Endothelial cell of umbilical vein (primary cell): Measurements from ENCODE around the gene CEACAM7. TPM values are rescaled to one million over a fixed set of nuclear protein-coding genes. Genes with fewer than 3 reads are reported as not detected.

Experiments
- BruUV-seq: library from RNA; stranded (reverse); fragments of 400-500 nt; replicated peaks from 2 replicates; lab custom pipeline; 2021; lab: Mats Ljungman, UMichigan
- CTCF ChIA-PET: fragments of 300-600, 350-600 bp; sonication (Branson Sonifier 250); formaldehyde crosslinking; loops from one replicate; lab custom pipeline; 2021; ENCODE audit warnings: antibody characterized with exemption, inconsistent platforms; lab: Charles Lee
- POLR2A ChIA-PET: fragments of 300-600, 350-600 bp; sonication (Branson Sonifier 250); formaldehyde crosslinking; loops from one replicate; lab custom pipeline; 2021; ENCODE audit warnings: antibody characterized with exemption, inconsistent platforms; lab: Charles Lee
- DNase-seq: peaks from one replicate; pipeline ENCODE4 v3.0.0-alpha.2; 2011; ENCODE audit warnings: low read depth, low spot score
- FAIRE-seq: peaks from 2 replicates; lab custom pipeline; 2011; peaks lifted over from hg19 to GRCh38; lab: Jason Lieb, UNC
- H2AFZ ChIP-seq: 2 replicates; pipeline ENCODE4 v1.6.0; 2012; ENCODE audit warnings: low read depth, low read length, control low read depth, inconsistent platforms
- H3K27ac ChIP-seq: 2 replicates; pipeline ENCODE4 v1.5.1; 2011; ENCODE audit warnings: low read depth, mild to moderate bottlenecking, control low read depth, low read length, moderate library complexity; ENCODE audit not compliant: insufficient read depth
- H3K27me3 ChIP-seq, 2 experiments: 2 replicates each; pipeline versions ENCODE4 v1.6.0 to v1.6.1; 2011; ENCODE audit warnings: low read length in 2 of 2, mixed read lengths in 1 of 2; ENCODE audit not compliant: control insufficient read depth in 2 of 2, insufficient read depth in 2 of 2
- H3K36me3 ChIP-seq, 2 experiments: 2 replicates in 1 of 2; 3 replicates in 1 of 2; pipeline ENCODE4 v1.5.1; 2011; ENCODE audit warnings: low read length in 2 of 2, mild to moderate bottlenecking in 1 of 2, moderate library complexity in 1 of 2; ENCODE audit not compliant: control insufficient read depth in 2 of 2, insufficient read depth in 2 of 2; ENCODE audit errors: extremely low read depth in 1 of 2
- H3K4me1 ChIP-seq: 3 replicates; pipeline ENCODE4 v1.5.1; 2011; ENCODE audit warnings: mild to moderate bottlenecking, low read length; ENCODE audit not compliant: control insufficient read depth, insufficient read depth; ENCODE audit errors: extremely low read depth
- H3K4me2 ChIP-seq: 2 replicates; pipeline ENCODE4 v1.6.1; 2011; ENCODE audit warnings: low read length, control low read depth, mixed read lengths; ENCODE audit not compliant: insufficient read depth
- H3K4me3 ChIP-seq, 3 experiments: fragments of 200-600 bp in 1 of 3; sonication (generic), shearing (Covaris generic) in 1 of 3; replicated peaks in 1 of 3; 2 replicates each; pipeline ENCODE4 v1.5.1; 2011 to 2016; ENCODE audit warnings: control low read depth in 3 of 3, low read length in 3 of 3, mild to moderate bottlenecking in 2 of 3, inconsistent platforms in 1 of 3, low read depth in 1 of 3, moderate library complexity in 1 of 3; ENCODE audit not compliant: insufficient read depth in 1 of 3
- H3K79me2 ChIP-seq: 2 replicates; pipeline ENCODE4 v1.6.0; 2012; ENCODE audit warnings: low read length, inconsistent platforms; ENCODE audit not compliant: control insufficient read depth, insufficient read depth
- H3K9ac ChIP-seq: replicated peaks from 2 replicates; pipeline ENCODE3; 2011; ENCODE audit warnings: low read length, control low read depth; ENCODE audit not compliant: insufficient read depth; ENCODE audit errors: extremely low read depth
- H3K9me1 ChIP-seq: replicated peaks from 3 replicates; pipeline ENCODE4 v1.6.0; 2011; ENCODE audit warnings: mild to moderate bottlenecking, low read length; ENCODE audit not compliant: control insufficient read depth, insufficient read depth; ENCODE audit errors: extremely low read depth
- H3K9me3 ChIP-seq: replicated peaks from 2 replicates; pipeline ENCODE4 v1.5.1; 2012; ENCODE audit warnings: low read length, inconsistent platforms; ENCODE audit not compliant: control insufficient read depth, insufficient read depth
- H4K20me1 ChIP-seq: replicated peaks from 2 replicates; pipeline ENCODE3; 2011; ENCODE audit warnings: mild to moderate bottlenecking, low read length; ENCODE audit not compliant: control insufficient read depth, insufficient read depth; ENCODE audit errors: extremely low read depth
- EZH2 ChIP-seq: IDR thresholded peaks from 2 replicates; pipeline ENCODE4 v1.6.1; 2012; ENCODE audit warnings: borderline replicate concordance, low read depth, mild to moderate bottlenecking, moderate library complexity, low read length, inconsistent platforms; ENCODE audit not compliant: severe bottlenecking
- FOS ChIP-seq: IDR thresholded peaks from 2 replicates; pipeline ENCODE4 v1.6.1; 2011; ENCODE audit warnings: mild to moderate bottlenecking, low read length, moderate library complexity, borderline replicate concordance; ENCODE audit not compliant: insufficient read depth
- GATA2 ChIP-seq: IDR thresholded peaks from 2 replicates; pipeline ENCODE4 v1.7.0; 2011; ENCODE audit warnings: low read depth, mild to moderate bottlenecking, moderate library complexity, mixed read lengths, low read length; ENCODE audit not compliant: insufficient read length, insufficient read depth
- JUN ChIP-seq: IDR thresholded peaks from 2 replicates; pipeline ENCODE4 v1.6.1; 2011; ENCODE audit warnings: borderline replicate concordance, low read depth; ENCODE audit not compliant: insufficient read length, insufficient read depth
- MYC ChIP-seq: IDR thresholded peaks from one replicate; pipeline ENCODE4 v1.6.1; 2011; ENCODE audit warnings: mild to moderate bottlenecking, low read depth, low read length
- POLR2A ChIP-seq: IDR thresholded peaks from 2 replicates; pipeline ENCODE4 v1.6.1; 2012; ENCODE audit warnings: low read depth, mild to moderate bottlenecking, control low read depth, low read length
- POLR2AphosphoS5 ChIP-seq: IDR thresholded peaks from 2 replicates; pipeline ENCODE4 v1.6.1; 2012; ENCODE audit warnings: low read depth, mild to moderate bottlenecking, control low read depth, low read length, moderate library complexity; ENCODE audit not compliant: insufficient read depth
- dilution Hi-C: fragments of 300-500 bp; cut with MboI; formaldehyde crosslinking; loops from one replicate; pipeline ENCODE4 v1.15.0; 2019; ENCODE audit warnings: low sequenced_read_pairs; ENCODE audit not compliant: extremely low pct_ligation_motif_present
- intact Hi-C: fragments of 100-400 bp; cut with micrococcal nuclease; formaldehyde crosslinking; loops from one replicate; pipeline ENCODE4 v1.10.0; 2022
- polyA plus RNA-seq, 4 experiments: library from polyadenylated mRNA; depleted of rRNA in 3 of 4; stranded (reverse) in 3 of 4; unstranded in 1 of 4; fragments of >200 nt; gene quantifications; 2 replicates each; pipeline versions ENCODE4 v1.2.1 to v1.2.3, GENCODE V29; 2011 to 2012; ENCODE audit warnings: missing spikeins in 1 of 4
- total RNA-seq: library from RNA; stranded (reverse); gene quantifications from 2 replicates; pipeline ENCODE4 v1.2.3, GENCODE V29; 2021
- TF ChIP-seq, protein P1 (sequence below), 2 donors: IDR thresholded peaks; 1 replicate in 1 of 2; 2 replicates in 1 of 2; pipeline ENCODE4 v1.5.1; 2011; ENCODE audit warnings: low read length in 2 of 2, mild to moderate bottlenecking in 2 of 2, moderate library complexity in 2 of 2, control low read depth in 1 of 2, inconsistent platforms in 1 of 2, low read depth in 1 of 2; ENCODE audit not compliant: insufficient read depth in 1 of 2; ENCODE audit errors: extremely low read depth in 1 of 2
- TF ChIP-seq, protein P2 (sequence below): IDR thresholded peaks from 2 replicates; pipeline ENCODE4 v1.6.1; 2011; ENCODE audit not compliant: insufficient read depth, insufficient read length

The CEACAM7 gene
- total and polyA plus RNA-seq, 2 donors (not counting 3 experiments of a cell fraction or from before 2014, with no cell fraction given): 0.03 TPM; not detected in 1

DNA sequence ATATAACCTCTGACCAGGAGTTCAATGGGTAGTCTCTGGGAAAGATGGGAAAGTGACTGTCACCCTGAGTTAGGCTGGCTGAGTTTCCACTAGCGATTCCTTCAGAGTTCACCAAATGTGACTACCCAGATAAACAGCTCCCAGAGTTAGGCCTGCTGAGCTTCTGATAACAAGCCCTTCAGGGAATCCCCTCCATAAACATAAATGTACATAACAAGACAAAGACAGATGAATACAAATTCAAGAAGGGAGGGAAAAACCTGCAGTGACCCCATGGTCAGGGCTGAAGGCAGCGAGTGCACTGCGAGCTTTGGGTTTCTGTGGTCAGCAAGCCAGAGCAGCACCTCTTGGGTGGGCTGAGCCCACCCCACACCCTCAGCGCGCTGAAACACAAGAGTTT, 35.8 kb downstream of the CEACAM7 start:
- intact Hi-C loops: no loop called here
- H3K9me1 ChIP-seq: no peaks in the 10 kb centered on the region
- BruUV-seq: no TSS peak
- ChIA-PET CTCF (interaction anchor here (1.9 to 4.1 kb wide), 2 partner anchors 10 to 12 kb away, joined by 6 to 30 read pairs; no protein-coding TSS in a partner anchor), POLR2A (no interaction called here)
- H4K20me1 ChIP-seq: no peaks in the 10 kb centered on the region
- no peaks in the 10 kb centered on the region for H3K4me1 ChIP-seq
- TF ChIP-seq EZH2 (no peak), JUN (no peak), POLR2AphosphoS5 (no peak), FOS (no peak), MYC (no peak), GATA2 (no peak), POLR2A (no peak)
- TF ChIP-seq, protein P1, sequence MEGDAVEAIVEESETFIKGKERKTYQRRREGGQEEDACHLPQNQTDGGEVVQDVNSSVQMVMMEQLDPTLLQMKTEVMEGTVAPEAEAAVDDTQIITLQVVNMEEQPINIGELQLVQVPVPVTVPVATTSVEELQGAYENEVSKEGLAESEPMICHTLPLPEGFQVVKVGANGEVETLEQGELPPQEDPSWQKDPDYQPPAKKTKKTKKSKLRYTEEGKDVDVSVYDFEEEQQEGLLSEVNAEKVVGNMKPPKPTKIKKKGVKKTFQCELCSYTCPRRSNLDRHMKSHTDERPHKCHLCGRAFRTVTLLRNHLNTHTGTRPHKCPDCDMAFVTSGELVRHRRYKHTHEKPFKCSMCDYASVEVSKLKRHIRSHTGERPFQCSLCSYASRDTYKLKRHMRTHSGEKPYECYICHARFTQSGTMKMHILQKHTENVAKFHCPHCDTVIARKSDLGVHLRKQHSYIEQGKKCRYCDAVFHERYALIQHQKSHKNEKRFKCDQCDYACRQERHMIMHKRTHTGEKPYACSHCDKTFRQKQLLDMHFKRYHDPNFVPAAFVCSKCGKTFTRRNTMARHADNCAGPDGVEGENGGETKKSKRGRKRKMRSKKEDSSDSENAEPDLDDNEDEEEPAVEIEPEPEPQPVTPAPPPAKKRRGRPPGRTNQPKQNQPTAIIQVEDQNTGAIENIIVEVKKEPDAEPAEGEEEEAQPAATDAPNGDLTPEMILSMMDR (IDR thresholded peaks at IDR 0.05; ENCODE audit: extremely low read depth in 1 of 2, insufficient read depth in 1 of 2, low read depth in 1 of 2, low read length in 2 of 2): no peak
- TF ChIP-seq, protein P2, sequence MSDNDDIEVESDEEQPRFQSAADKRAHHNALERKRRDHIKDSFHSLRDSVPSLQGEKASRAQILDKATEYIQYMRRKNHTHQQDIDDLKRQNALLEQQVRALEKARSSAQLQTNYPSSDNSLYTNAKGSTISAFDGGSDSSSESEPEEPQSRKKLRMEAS: no peak
- DNase-seq: no peak
- no peak overlapping the region for H3K4me3 ChIP-seq
- no peak overlapping the region for H2AFZ ChIP-seq
- dilution Hi-C loops: no loop called here
- peaks cover 4% of the 10 kb centered on the region in 2 experiments for H3K27me3 ChIP-seq
- H3K27ac ChIP-seq: no peak overlapping the region
- H3K9me3 ChIP-seq: no peaks in the 10 kb centered on the region
- no peak overlapping the region for H3K9ac ChIP-seq
- no peak for FAIRE-seq
- no peaks in the 10 kb centered on the region for H3K79me2 ChIP-seq
- H3K36me3 ChIP-seq: no peaks in the 10 kb centered on the region
- H3K4me2 ChIP-seq: no peak overlapping the region
